GM23338 (cell line): ENCODE data around the gene HBQ1. TPM values are rescaled to one million over a fixed set of nuclear protein-coding genes. Genes with fewer than 3 reads are reported as not detected.
A peak's percentile ranks its signal among the peaks of the same experiment; 100 is the strongest.
"Not testable (repeated sequence)": the region's sequence is repeated elsewhere in the genome, so short reads cannot be mapped to it uniquely, and the experiment has no call there.

ENCODE experiments used
- ATAC-seq: fragments of 200-7000 bp; cut with Tn5 transposase; 3 replicates; pipeline ENCODE4 v1.9.1; 2020
- DNase-seq: peaks from one replicate; pipeline ENCODE4 v3.0.0-alpha.2; 2015; ENCODE audit warnings: low spot score
- H2AFZ ChIP-seq: fragments of 200-600 bp; sonication (generic); 2 replicates; pipeline ENCODE4 v1.8.0; 2016; ENCODE audit warnings: antibody characterized with exemption, mild to moderate bottlenecking, moderate library complexity
- H3F3A ChIP-seq: fragments of 200-600 bp; sonication (generic); replicated peaks from 2 replicates; pipeline ENCODE4 v1.8.0; 2017; ENCODE audit warnings: antibody characterized with exemption, mixed run types, low read depth
- H3K27ac ChIP-seq: fragments of 200-600 bp; sonication (generic); 2 replicates; pipeline ENCODE4 v1.6.1; 2016; ENCODE audit warnings: low read depth
- H3K27me3 ChIP-seq: fragments of 200-600 bp; sonication (generic); 2 replicates; pipeline ENCODE4 v1.8.0; 2016; ENCODE audit warnings: mild to moderate bottlenecking, mixed run types, moderate library complexity; ENCODE audit not compliant: insufficient read depth
- H3K36me3 ChIP-seq: fragments of 200-600 bp; sonication (generic); 2 replicates; pipeline ENCODE4 v1.8.0; 2016; ENCODE audit warnings: mild to moderate bottlenecking; ENCODE audit not compliant: insufficient read depth
- H3K4me1 ChIP-seq: fragments of 200-600 bp; sonication (generic); 2 replicates; pipeline ENCODE4 v1.8.0; 2016; ENCODE audit warnings: mild to moderate bottlenecking, moderate library complexity; ENCODE audit not compliant: insufficient read depth
- H3K4me2 ChIP-seq: fragments of 200-600 bp; sonication (generic); 2 replicates; pipeline ENCODE4 v1.7.1; 2017; ENCODE audit warnings: mixed run types
- H3K4me3 ChIP-seq: fragments of 200-600 bp; sonication (generic); 2 replicates; pipeline ENCODE4 v1.6.1; 2016; ENCODE audit warnings: mixed run types
- H3K79me2 ChIP-seq: fragments of 200-600 bp; sonication (generic); replicated peaks from 2 replicates; pipeline ENCODE4 v1.8.0; 2017; ENCODE audit warnings: mild to moderate bottlenecking; ENCODE audit not compliant: insufficient read depth
- H3K9me2 ChIP-seq: fragments of 200-600 bp; sonication (generic); 2 replicates; pipeline ENCODE4 v1.8.0; 2017; ENCODE audit not compliant: insufficient read depth
- H4K20me1 ChIP-seq: fragments of 200-600 bp; sonication (generic); replicated peaks from 2 replicates; pipeline ENCODE4 v1.8.0; 2017; ENCODE audit warnings: mild to moderate bottlenecking; ENCODE audit not compliant: insufficient read depth
- H3K27ac Mint-ChIP-seq: 2 replicates; pipeline ENCODE4 v1.8.0; 2020; ENCODE audit warnings: inconsistent platforms, mild to moderate bottlenecking, moderate library complexity, mixed read lengths
- H3K27me3 Mint-ChIP-seq: 3 replicates; pipeline ENCODE4 v1.8.0; 2022; ENCODE audit warnings: low read depth, mild to moderate bottlenecking, moderate library complexity, mixed read lengths, inconsistent platforms; ENCODE audit not compliant: insufficient read depth, poor library complexity
- H3K36me3 Mint-ChIP-seq: 3 replicates; pipeline ENCODE4 v1.8.0; 2021; ENCODE audit warnings: low read depth, mild to moderate bottlenecking, inconsistent platforms, moderate library complexity, mixed read lengths
- H3K4me1 Mint-ChIP-seq: 3 replicates; pipeline ENCODE4 v1.8.0; 2020; ENCODE audit warnings: mild to moderate bottlenecking, inconsistent platforms, mixed read lengths
- H3K4me3 Mint-ChIP-seq: 3 replicates; pipeline ENCODE4 v1.8.0; 2021; ENCODE audit warnings: moderate library complexity, mild to moderate bottlenecking, inconsistent platforms, mixed read lengths
- H3K9me3 Mint-ChIP-seq: 3 replicates; pipeline ENCODE4 v1.8.0; 2020; ENCODE audit warnings: moderate library complexity, mild to moderate bottlenecking, inconsistent platforms, mixed read lengths
- CREB1 ChIP-seq: fragments of 250-450 bp; sonication (Bioruptor Pico); IDR thresholded peaks from 2 replicates; pipeline ENCODE4 v1.5.0; 2020; ENCODE audit warnings: low read depth, mild to moderate bottlenecking, moderate library complexity
- EZH2phosphoT487 ChIP-seq: fragments of 200-600 bp; sonication (generic); IDR thresholded peaks from one replicate; pipeline ENCODE4 v1.8.1; 2018; ENCODE audit warnings: antibody characterized with exemption; ENCODE audit not compliant: unreplicated experiment
- JUNB ChIP-seq: IDR thresholded peaks from one replicate; pipeline ENCODE4 v1.6.1; 2016; ENCODE audit warnings: antibody characterized with exemption; ENCODE audit not compliant: unreplicated experiment
- NANOG ChIP-seq: IDR thresholded peaks from 2 replicates; pipeline ENCODE4 v1.6.1; 2016; ENCODE audit warnings: antibody characterized with exemption, borderline replicate concordance
- POLR2AphosphoS5 ChIP-seq: IDR thresholded peaks from 2 replicates; pipeline ENCODE4 v1.6.1; 2016; ENCODE audit warnings: antibody characterized with exemption, low read depth
- STAT1 ChIP-seq: IDR thresholded peaks from one replicate; pipeline ENCODE4 v1.6.1; 2016; ENCODE audit warnings: antibody characterized with exemption; ENCODE audit not compliant: unreplicated experiment
- ZNF114 ChIP-seq: fragments of 250-450 bp; sonication (Bioruptor Pico); IDR thresholded peaks from 2 replicates; pipeline ENCODE4 v1.5.0; 2020; ENCODE audit warnings: mild to moderate bottlenecking, moderate library complexity
- ZNF331 ChIP-seq: fragments of 250-450 bp; sonication (Bioruptor Pico); IDR thresholded peaks from 2 replicates; pipeline ENCODE4 v1.5.0; 2020; ENCODE audit warnings: low read depth, mild to moderate bottlenecking, moderate library complexity
- polyA plus RNA-seq: library from polyadenylated mRNA; unstranded; fragments of >200 nt; fragmentation: Nextera tagmentation; extraction: Ambion mirVana; gene quantifications from 2 replicates; pipeline ENCODE4 v1.2.1, GENCODE V29; 2016
- total RNA-seq: library from RNA; depleted of rRNA; stranded (reverse); fragments of >200 nt; shearing (Covaris generic); gene quantifications from 2 replicates; pipeline ENCODE4 v1.2.3, GENCODE V29; 2014
- TF ChIP-seq, protein P1 (sequence below): IDR thresholded peaks from one replicate; pipeline ENCODE4 v1.6.1; 2018; ENCODE audit warnings: antibody characterized with exemption; ENCODE audit not compliant: unreplicated experiment

The HBQ1 gene
- total and polyA plus RNA-seq, 2 experiments from 2014 or later: 6.6 to 8.5 TPM

DNA sequence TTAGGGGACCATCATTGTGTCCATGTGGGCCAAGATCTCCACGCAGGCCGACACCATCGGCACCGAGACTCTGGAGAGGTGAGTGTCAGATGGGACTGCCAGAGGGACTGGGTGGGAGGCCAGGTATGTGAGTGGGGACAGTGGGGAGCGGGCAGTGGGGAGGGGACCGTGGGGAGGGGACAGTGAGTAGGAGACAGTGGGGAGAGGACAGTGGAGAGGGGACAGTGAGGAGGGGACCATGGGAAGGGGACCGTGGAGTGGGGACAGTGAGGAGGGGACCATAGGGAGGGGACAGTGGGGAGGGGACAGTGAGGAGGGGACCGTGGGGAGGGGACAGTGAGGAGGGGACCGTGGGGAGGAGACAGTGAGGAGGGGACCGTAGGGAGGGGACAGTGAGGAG lies 17.1 kb upstream of the HBQ1 start:
- H3K36me3 Mint-ChIP-seq, H2AFZ ChIP-seq, ATAC-seq, H3K27ac Mint-ChIP-seq, H3K27ac ChIP-seq, H3K4me3 Mint-ChIP-seq, H4K20me1 ChIP-seq, H3K79me2 ChIP-seq, H3K9me3 Mint-ChIP-seq, H3K4me2 ChIP-seq, H3K36me3 ChIP-seq, H3K4me3 ChIP-seq, H3F3A ChIP-seq, DNase-seq, H3K9me2 ChIP-seq: not testable (repeated sequence)
- H3K27me3 Mint-ChIP-seq: peaks cover 43% of the 10 kb centered on the region
- Histone ChIP-seq H3K4me1 (peaks cover 21% of the 10 kb centered on the region; the same call in 1 of the 2 replicates), H3K27me3 (peaks cover 60% of the 10 kb centered on the region)
- peaks cover 12% of the 10 kb centered on the region for H3K4me1 Mint-ChIP-seq

DNA sequence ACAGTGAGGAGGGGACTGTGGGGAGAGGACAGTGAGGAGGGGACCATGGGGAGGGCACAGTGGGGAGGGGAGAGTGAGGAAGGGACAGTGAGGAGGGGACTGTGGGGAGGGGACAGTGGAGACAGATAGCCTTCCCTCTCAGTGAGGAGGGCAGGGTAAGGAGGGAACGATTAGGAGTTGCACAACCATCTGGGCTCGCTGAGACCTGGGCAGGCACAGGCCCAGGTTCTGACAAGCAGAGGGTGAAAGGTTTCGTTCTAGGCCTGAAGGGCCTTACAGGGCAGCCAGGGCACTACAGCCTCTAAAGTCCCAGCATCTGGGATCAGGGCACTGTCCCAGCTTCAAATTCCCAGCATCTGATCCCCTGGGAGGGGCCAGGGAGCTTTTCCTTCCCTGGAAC lies 16.6 kb upstream of the HBQ1 start:
- H2AFZ ChIP-seq, ATAC-seq, H3F3A ChIP-seq, H3K9me2 ChIP-seq, H3K4me3 ChIP-seq, DNase-seq, H3K9me3 Mint-ChIP-seq, H3K27ac ChIP-seq, H3K4me2 ChIP-seq, H3K27ac Mint-ChIP-seq, H3K79me2 ChIP-seq, H3K4me3 Mint-ChIP-seq, H3K36me3 Mint-ChIP-seq, H4K20me1 ChIP-seq, H3K36me3 ChIP-seq: not testable (repeated sequence)
- H3K27me3 ChIP-seq: peaks cover 61% of the 10 kb centered on the region
- peaks cover 27% of the 10 kb centered on the region; the same call in 1 of the 2 replicates for H3K4me1 ChIP-seq
- Mint-ChIP-seq H3K27me3 (peaks cover 48% of the 10 kb centered on the region), H3K4me1 (peaks cover 17% of the 10 kb centered on the region)

DNA sequence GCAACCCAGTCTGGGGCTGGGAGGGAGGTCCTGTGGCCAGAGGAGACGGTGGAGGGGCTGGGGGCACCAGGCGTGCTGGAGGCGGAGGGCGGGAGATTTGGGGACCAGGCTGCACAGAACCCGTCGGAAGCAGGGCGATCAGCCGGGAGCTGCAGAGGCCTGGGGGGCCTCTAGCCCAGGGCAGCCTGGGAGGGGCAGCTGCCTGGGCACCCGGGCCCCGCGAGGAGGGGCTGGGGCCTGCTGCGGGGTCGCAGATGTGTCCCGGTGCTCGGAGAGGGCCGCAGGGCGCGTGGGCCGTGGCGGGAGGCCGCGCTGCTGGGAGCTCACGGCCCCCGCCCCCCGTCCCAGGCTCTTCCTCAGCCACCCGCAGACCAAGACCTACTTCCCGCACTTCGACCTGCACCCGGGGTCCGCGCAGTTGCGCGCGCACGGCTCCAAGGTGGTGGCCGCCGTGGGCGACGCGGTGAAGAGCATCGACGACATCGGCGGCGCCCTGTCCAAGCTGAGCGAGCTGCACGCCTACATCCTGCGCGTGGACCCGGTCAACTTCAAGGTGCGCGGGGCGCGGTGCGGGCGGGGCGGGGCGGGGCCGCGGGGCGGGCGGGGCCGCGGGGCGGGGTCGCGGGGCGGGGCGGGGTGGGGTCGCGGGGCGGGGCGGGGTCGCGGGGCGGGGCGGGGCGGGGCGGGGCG lies 16.0 kb upstream of the HBQ1 start:
- H3K4me3 Mint-ChIP-seq, H2AFZ ChIP-seq, H3K9me2 ChIP-seq, H3K36me3 ChIP-seq, H4K20me1 ChIP-seq, H3K36me3 Mint-ChIP-seq, H3K4me2 ChIP-seq, H3K27ac ChIP-seq, H3K27ac Mint-ChIP-seq, H3K4me3 ChIP-seq, H3K9me3 Mint-ChIP-seq, H3K79me2 ChIP-seq, H3F3A ChIP-seq, DNase-seq: not testable (repeated sequence)
- peaks cover 23% of the 10 kb centered on the region for H3K4me1 Mint-ChIP-seq
- H3K27me3 Mint-ChIP-seq: peaks cover 53% of the 10 kb centered on the region
- peak; percentile 14 for ATAC-seq
- Histone ChIP-seq H3K4me1 (peaks cover 33% of the 10 kb centered on the region; the same call in 1 of the 2 replicates), H3K27me3 (peaks cover 63% of the 10 kb centered on the region)

DNA sequence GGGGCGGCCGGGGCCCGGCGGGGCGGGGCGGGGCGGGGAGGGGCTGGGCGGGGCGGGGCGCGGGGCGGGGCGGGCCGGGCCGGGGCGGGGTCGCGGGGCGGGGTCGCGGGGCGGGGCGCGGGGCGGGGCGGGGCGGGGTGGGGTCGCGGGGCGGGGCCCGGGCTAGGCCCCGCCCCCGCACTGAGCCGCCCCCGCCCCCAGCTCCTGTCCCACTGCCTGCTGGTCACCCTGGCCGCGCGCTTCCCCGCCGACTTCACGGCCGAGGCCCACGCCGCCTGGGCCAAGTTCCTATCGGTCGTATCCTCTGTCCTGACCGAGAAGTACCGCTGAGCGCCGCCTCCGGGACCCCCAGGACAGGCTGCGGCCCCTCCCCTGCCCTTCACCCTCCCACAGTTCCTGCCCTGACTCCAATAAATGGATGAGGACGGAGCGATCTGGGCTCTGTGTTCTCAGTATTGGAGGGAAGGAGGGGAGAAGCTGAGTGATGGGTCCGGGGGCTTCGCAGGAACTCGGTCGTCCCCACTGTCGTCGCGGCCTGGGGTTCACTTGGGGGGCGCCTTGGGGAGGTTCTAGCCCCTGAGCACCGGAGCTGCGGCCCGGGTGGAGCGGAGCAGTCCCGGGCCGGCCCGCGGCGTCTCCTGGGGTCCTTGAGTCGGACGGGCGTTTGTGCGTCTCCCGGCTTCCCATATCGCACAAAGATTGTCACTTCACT lies 15.3 kb upstream of the HBQ1 start:
- Histone ChIP-seq H3F3A (peaks cover 9% of the 10 kb centered on the region), H3K36me3 (no peaks in the 10 kb centered on the region), H4K20me1 (no peaks in the 10 kb centered on the region; the same call in 1 of the 2 replicates), H3K4me1 (peaks cover 34% of the 10 kb centered on the region; the same call in 1 of the 2 replicates), H3K79me2 (no peaks in the 10 kb centered on the region), H2AFZ (peak overlapping the region; percentile 94), H3K4me3 (peak overlapping the region; percentile 64), H3K27me3 (peaks cover 67% of the 10 kb centered on the region), H3K9me2 (no peaks in the 10 kb centered on the region), H3K27ac (no peak overlapping the region), H3K4me2 (peak overlapping the region; percentile 88)
- Mint-ChIP-seq H3K36me3 (no peaks in the 10 kb centered on the region), H3K4me1 (peaks cover 29% of the 10 kb centered on the region), H3K27ac (no peak overlapping the region), H3K4me3 (peak overlapping the region; percentile 67), H3K9me3 (no peaks in the 10 kb centered on the region), H3K27me3 (peaks cover 53% of the 10 kb centered on the region)
- DNase-seq (peak; percentile 58), ATAC-seq (peak; percentile 17)
- TF ChIP-seq JUNB (no peak), NANOG (no peak), EZH2phosphoT487 (peak; percentile 54), POLR2AphosphoS5 (no peak), CREB1 (no peak), ZNF331 (CRISPR knock-in tag) (no peak), STAT1 (no peak), ZNF114 (no peak)
- TF ChIP-seq, protein P1, sequence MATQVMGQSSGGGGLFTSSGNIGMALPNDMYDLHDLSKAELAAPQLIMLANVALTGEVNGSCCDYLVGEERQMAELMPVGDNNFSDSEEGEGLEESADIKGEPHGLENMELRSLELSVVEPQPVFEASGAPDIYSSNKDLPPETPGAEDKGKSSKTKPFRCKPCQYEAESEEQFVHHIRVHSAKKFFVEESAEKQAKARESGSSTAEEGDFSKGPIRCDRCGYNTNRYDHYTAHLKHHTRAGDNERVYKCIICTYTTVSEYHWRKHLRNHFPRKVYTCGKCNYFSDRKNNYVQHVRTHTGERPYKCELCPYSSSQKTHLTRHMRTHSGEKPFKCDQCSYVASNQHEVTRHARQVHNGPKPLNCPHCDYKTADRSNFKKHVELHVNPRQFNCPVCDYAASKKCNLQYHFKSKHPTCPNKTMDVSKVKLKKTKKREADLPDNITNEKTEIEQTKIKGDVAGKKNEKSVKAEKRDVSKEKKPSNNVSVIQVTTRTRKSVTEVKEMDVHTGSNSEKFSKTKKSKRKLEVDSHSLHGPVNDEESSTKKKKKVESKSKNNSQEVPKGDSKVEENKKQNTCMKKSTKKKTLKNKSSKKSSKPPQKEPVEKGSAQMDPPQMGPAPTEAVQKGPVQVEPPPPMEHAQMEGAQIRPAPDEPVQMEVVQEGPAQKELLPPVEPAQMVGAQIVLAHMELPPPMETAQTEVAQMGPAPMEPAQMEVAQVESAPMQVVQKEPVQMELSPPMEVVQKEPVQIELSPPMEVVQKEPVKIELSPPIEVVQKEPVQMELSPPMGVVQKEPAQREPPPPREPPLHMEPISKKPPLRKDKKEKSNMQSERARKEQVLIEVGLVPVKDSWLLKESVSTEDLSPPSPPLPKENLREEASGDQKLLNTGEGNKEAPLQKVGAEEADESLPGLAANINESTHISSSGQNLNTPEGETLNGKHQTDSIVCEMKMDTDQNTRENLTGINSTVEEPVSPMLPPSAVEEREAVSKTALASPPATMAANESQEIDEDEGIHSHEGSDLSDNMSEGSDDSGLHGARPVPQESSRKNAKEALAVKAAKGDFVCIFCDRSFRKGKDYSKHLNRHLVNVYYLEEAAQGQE: no peak
